ENCODE measurements around the gene KANK4. TPM values are rescaled to one million over a fixed set of nuclear protein-coding genes. Genes with fewer than 3 reads are reported as not detected.

Gene KANK4
- polyA plus RNA-seq (2011; rRNA removed): 0.57 and 0.66 TPM in 2 replicates
- 0.29 and 0.40 TPM in 2 replicates for polyA plus RNA-seq (2012; cell fraction: cytosol; rRNA removed)
- 0.40 TPM in 2 replicates for polyA plus RNA-seq (2012; cell fraction: nucleus; rRNA removed)
- 0.54 to 0.81 TPM (median 0.62 TPM) in 3 replicates for polyA plus RNA-seq (2017; fragmentation: RNase III; extraction: RNeasy Plus Mini Kit Qiagen cat#74134 plus additional on column Dnase treatment)
- 0.58 and 1.2 TPM in 2 replicates for polyA minus RNA-seq (2011; rRNA and poly(A)+ RNA removed)

- Histone ChIP-seq H3K4me3 (peak within 1 kb of the TSS; percentile 55), H3K4me1 (peaks cover 18% of the 10 kb centered on the region), H3K4me2 (peak within 1 kb of the TSS; percentile 88), H3K9me3 (no peaks in the 10 kb centered on the region), H3K27ac (peak within 1 kb of the TSS; percentile 30 to 78; a peak in 5 of 6 replicates)
- WGBS (ENCODE audit: missing lambda C conversion rate): 19% methylated on average over 22 of the region's 84 CpGs
- TF ChIP-seq CEBPB (IDR thresholded peaks at IDR 0.05) (peak; percentile 48 to 69; a peak in 3 of 4 replicates), ZC3H11A (IDR thresholded peaks at IDR 0.05) (no peak)
- no peak for FAIRE-seq
- CTCF ChIA-PET: interaction anchor here (0.8 to 2.1 kb wide), 5 partner anchors 8 to 88 kb away, joined by 3 to 4 read pairs (median 3); no protein-coding TSS in a partner anchor
- peak; percentile 67 to 69 for ATAC-seq
- POLR2A ChIA-PET: no interaction called here
- DNase-seq (ENCODE audit: low read depth in 1 of 2, low spot score in 1 of 2): peak in 1 of 2 experiments; percentile 17
Measured at GRCh38 chr1:62318756-62319544, at the start of gene KANK4. Gene KANK4 (minus strand): TSS chr1:62319434. CDS start chr1:62281564, 37,870 bp downstream.

GRCh38 chr1:62368989-62369388 lies 49.8 kb upstream of the KANK4 start:
- ChIA-PET CTCF (no interaction called here), POLR2A (no interaction called here)
- FAIRE-seq: no peak
- Histone ChIP-seq H3K4me1 (no peaks in the 10 kb centered on the region), H3K27ac (no peak overlapping the region), H3K9me3 (no peaks in the 10 kb centered on the region), H3K4me2 (no peak overlapping the region), H3K4me3 (no peak overlapping the region)
- no peak for TF ChIP-seq HEYL (CRISPR knock-in tag; IDR thresholded peaks at IDR 0.05)
- TF ChIP-seq PHF8 (IDR thresholded peaks at IDR 0.05; ENCODE audit: borderline replicate concordance, low read depth): no peak
- no peak for TF ChIP-seq KDM5A (IDR thresholded peaks at IDR 0.05)
- no peak for TF ChIP-seq RARB (CRISPR knock-in tag; IDR thresholded peaks at IDR 0.05)
- no peak for TF ChIP-seq FOSL2 (IDR thresholded peaks at IDR 0.05)
- TF ChIP-seq FOSL2 (CRISPR knock-in tag; IDR thresholded peaks at IDR 0.05): no peak
- TF ChIP-seq MAZ (IDR thresholded peaks at IDR 0.05; ENCODE audit: borderline replicate concordance, low read depth, low read length): no peak
- no peak for TF ChIP-seq HOXB5 (CRISPR knock-in tag; IDR thresholded peaks at IDR 0.05)
- TF ChIP-seq CHD2 (IDR thresholded peaks at IDR 0.05; ENCODE audit: low read length, partially characterized antibody): no peak
- TF ChIP-seq USF2 (IDR thresholded peaks at IDR 0.05): no peak
- no peak for TF ChIP-seq KDM1A (IDR thresholded peaks at IDR 0.05; ENCODE audit: low read depth)
- no peak for TF ChIP-seq SMC3 (IDR thresholded peaks at IDR 0.05)
- ATAC-seq: no peak
- WGBS (ENCODE audit: missing lambda C conversion rate): 59% methylated on average over 6 of the region's 6 CpGs
- DNase-seq (ENCODE audit: low read depth in 1 of 2, low spot score in 1 of 2): no peak

- no peak overlapping the region for H3K4me3 ChIP-seq
- DNase-seq (ENCODE audit: low read depth in 1 of 2, low spot score in 1 of 2) (no peak), ATAC-seq (no peak), FAIRE-seq (no peak)
- WGBS (ENCODE audit: missing lambda C conversion rate): 65% methylated on average over 7 of the region's 7 CpGs
- ChIA-PET POLR2A (no interaction called here), CTCF (no interaction called here)
- H3K27ac ChIP-seq: no peak overlapping the region
- no peak overlapping the region for H3K4me2 ChIP-seq
- H3K9me3 ChIP-seq: no peaks in the 10 kb centered on the region
- H3K4me1 ChIP-seq: no peaks in the 10 kb centered on the region
- TF ChIP-seq CHD4 (IDR thresholded peaks at IDR 0.05; ENCODE audit: borderline replicate concordance) (no peak), ATOH8 (CRISPR knock-in tag; IDR thresholded peaks at IDR 0.05; ENCODE audit: low read depth) (no peak), CEBPB (IDR thresholded peaks at IDR 0.05) (no peak), ELK1 (IDR thresholded peaks at IDR 0.05; ENCODE audit: low read depth, low read length) (no peak), RNF2 (IDR thresholded peaks at IDR 0.05; ENCODE audit: borderline replicate concordance, low read depth) (no peak), MAZ (IDR thresholded peaks at IDR 0.05; ENCODE audit: borderline replicate concordance, low read depth, low read length) (no peak), ZNF302 (CRISPR knock-in tag; IDR thresholded peaks at IDR 0.05) (no peak), CHD2 (IDR thresholded peaks at IDR 0.05; ENCODE audit: low read length, partially characterized antibody) (no peak), CBX2 (IDR thresholded peaks at IDR 0.05; ENCODE audit: borderline replicate concordance, low read depth) (no peak), ZFP36 (IDR thresholded peaks at IDR 0.05; ENCODE audit: borderline replicate concordance, partially characterized antibody) (no peak)
Measured at GRCh38 chr1:62367005-62367557, 47.8 kb upstream of the KANK4 start.

All from A549 (cell line).